ENCODE results near the gene COL9A3. TPM values are rescaled to one million over a fixed set of nuclear protein-coding genes. Genes with fewer than 3 reads are reported as not detected.
A peak's percentile ranks its signal among the peaks of the same experiment; 100 is the strongest.

The COL9A3 gene
- total RNA-seq, 1 experiment from 2014 or later = not detected

DNA sequence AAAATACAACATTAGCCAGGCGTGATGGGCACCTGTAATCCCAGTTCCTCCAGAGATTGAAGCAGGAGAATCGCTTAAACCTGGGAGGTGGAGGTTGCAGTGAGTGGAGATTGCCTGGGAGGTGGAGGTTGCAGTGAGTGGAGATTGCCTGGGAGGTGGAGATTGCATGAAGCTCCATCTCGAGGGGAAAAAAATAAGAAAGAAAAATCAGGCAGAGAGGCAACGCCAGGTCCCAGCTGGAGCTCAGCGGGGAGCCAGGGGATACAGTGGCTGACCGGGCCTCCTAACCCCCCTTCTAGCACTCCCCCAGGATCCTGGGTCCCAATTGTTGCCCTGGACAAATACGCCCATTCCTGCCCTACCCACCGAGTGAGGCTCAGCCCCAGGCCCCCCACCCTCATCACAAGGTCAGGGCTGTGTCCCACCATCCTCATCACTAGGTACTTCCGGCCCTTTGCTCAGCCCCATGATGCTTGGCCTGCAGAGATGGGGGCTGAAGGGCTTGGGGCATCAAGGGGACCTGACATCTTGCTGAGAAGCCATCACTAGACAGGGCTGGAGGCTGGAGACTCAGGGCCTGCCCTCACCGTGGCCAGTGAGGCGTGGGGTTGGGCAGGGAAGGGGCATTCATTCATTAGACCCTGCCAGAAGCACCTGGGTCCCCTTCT is 10.3 kb upstream of the COL9A3 start:
- H3K36me3 ChIP-seq = peaks cover 68% of the 10 kb centered on the region
- DNase-seq (ENCODE audit: low read depth in 1 of 2, low spot score in 2 of 2) = no peak
- no peaks in the 10 kb centered on the region for H3K9me3 ChIP-seq (replicated peaks)
- no peak overlapping the region for H3K4me3 ChIP-seq
- peaks cover 13% of the 10 kb centered on the region for H3K4me1 ChIP-seq (replicated peaks)
- no peaks in the 10 kb centered on the region for H3K27me3 ChIP-seq (replicated peaks)
- H3K27ac ChIP-seq = no peak overlapping the region

GRCh38 chr20:62807444-62808210 is 9.2 kb upstream of the COL9A3 start:
- H3K4me3 ChIP-seq = no peak overlapping the region
- H3K9me3 ChIP-seq (replicated peaks) = no peaks in the 10 kb centered on the region
- no peak for DNase-seq (ENCODE audit: low read depth in 1 of 2, low spot score in 2 of 2)
- H3K27ac ChIP-seq = no peak overlapping the region
- H3K4me1 ChIP-seq (replicated peaks) = peaks cover 13% of the 10 kb centered on the region
- peaks cover 78% of the 10 kb centered on the region for H3K36me3 ChIP-seq
- no peaks in the 10 kb centered on the region for H3K27me3 ChIP-seq (replicated peaks)

DNA sequence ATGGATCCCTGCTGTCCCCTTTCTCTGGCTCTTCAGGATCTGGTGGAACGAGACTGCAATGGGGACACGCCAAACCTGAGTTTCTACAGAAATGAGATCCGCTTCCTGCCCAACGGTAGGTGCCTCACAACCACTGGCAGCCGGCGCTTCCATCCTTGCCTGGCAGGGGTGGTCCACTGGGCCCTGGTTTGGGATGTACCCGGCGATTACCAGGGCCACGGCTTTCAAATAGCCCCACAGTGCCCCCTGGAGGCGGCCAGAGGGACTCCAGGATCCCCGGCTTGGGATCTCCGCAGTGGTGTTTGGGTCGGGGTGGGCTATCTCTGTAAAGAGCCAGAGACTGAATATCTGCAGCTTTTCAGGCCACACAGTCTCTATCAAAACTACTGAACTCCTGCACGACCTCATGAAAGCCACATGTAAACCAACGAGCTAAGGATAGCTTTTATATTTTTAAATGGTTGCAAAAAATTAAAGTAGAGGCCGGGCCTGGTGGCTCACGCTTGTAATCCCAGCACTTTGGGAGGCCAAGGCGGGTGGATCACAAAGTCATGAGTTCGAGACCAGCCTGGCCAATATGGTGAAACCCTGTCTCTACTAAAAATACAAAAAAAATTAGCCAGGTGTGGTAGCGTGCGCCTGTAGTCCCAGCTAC is 8.5 kb upstream of the COL9A3 start:
- Histone ChIP-seq H3K27me3 (replicated peaks) (no peaks in the 10 kb centered on the region), H3K27ac (no peak overlapping the region)

DNA sequence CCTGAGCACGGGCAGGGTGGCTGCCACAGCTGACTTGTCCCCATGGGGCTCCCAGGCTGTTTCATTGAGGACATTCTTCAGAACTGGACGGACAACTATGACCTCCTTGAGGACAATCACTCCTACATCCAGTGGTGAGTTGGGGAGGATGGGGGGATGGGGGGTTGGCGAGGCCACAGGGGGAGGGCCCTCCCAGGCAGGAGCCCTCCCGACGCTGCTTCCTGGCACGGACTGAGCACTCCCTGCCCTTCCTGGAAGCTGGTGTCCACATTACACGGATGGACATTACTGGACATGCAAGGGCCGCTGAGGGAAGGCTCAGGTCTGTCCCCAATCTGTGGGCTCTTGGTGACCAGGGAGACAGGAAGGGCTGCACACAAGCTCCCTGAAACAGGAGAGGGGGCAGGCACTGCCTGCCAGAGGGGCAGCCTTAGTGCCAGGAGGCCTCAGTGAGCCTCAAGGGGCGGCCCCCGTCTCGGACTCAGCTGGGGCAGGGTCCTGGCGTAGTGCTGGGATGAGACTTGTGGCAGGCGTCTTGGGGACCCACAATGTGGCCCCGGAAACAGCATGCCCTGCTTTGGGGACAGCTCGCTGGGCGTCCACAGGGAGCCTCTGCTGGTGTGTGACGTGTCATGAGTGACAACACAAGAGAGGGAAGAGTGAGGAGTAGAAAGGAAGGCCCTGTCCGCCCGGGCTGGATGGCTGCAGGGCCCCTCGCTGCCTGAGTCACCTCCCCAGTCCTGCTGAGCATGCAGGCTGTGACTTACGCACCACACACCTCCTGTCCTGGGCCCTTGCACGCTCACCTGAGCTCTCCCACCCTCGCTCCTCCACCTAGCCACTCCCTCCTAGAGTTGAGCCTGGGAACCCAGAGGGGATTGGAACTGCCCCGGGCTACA is 7.1 kb upstream of the COL9A3 start:
- peaks cover 83% of the 10 kb centered on the region for H3K36me3 ChIP-seq
- H3K4me3 ChIP-seq = no peak overlapping the region
- H3K4me1 ChIP-seq (replicated peaks) = peaks cover 13% of the 10 kb centered on the region
- no peaks in the 10 kb centered on the region for H3K9me3 ChIP-seq (replicated peaks)
- peaks cover 3% of the 10 kb centered on the region for H3K27me3 ChIP-seq (replicated peaks)
- no peak overlapping the region for H3K27ac ChIP-seq
- no peak for DNase-seq (ENCODE audit: low read depth in 1 of 2, low spot score in 2 of 2)

More for the DNA sequence above, 8.5 kb upstream of the COL9A3 start:
- Histone ChIP-seq H3K4me1 (replicated peaks) (peaks cover 13% of the 10 kb centered on the region), H3K36me3 (peaks cover 81% of the 10 kb centered on the region), H3K4me3 (no peak overlapping the region), H3K9me3 (replicated peaks) (no peaks in the 10 kb centered on the region)
- peak; percentile 57 to 73 for DNase-seq (ENCODE audit: low read depth in 1 of 2, low spot score in 2 of 2)

- Histone ChIP-seq H3K36me3 (peaks cover 70% of the 10 kb centered on the region), H3K27me3 (replicated peaks) (peaks cover 18% of the 10 kb centered on the region), H3K27ac (no peak overlapping the region), H3K4me1 (replicated peaks) (peaks cover 13% of the 10 kb centered on the region), H3K4me3 (no peak overlapping the region), H3K9me3 (replicated peaks) (no peaks in the 10 kb centered on the region)
- no peak for DNase-seq (ENCODE audit: low read depth in 1 of 2, low spot score in 2 of 2)
Measured at GRCh38 chr20:62811320-62811719, 5.5 kb upstream of the COL9A3 start.

- Histone ChIP-seq H3K4me1 (replicated peaks) (peaks cover 11% of the 10 kb centered on the region), H3K4me3 (no peak overlapping the region), H3K27ac (no peak overlapping the region), H3K36me3 (peaks cover 66% of the 10 kb centered on the region), H3K9me3 (replicated peaks) (no peaks in the 10 kb centered on the region), H3K27me3 (replicated peaks) (peaks cover 22% of the 10 kb centered on the region)
- no peak for DNase-seq (ENCODE audit: low read depth in 1 of 2, low spot score in 2 of 2)
Measured at GRCh38 chr20:62811720-62812119, 5.1 kb upstream of the COL9A3 start.

DNA sequence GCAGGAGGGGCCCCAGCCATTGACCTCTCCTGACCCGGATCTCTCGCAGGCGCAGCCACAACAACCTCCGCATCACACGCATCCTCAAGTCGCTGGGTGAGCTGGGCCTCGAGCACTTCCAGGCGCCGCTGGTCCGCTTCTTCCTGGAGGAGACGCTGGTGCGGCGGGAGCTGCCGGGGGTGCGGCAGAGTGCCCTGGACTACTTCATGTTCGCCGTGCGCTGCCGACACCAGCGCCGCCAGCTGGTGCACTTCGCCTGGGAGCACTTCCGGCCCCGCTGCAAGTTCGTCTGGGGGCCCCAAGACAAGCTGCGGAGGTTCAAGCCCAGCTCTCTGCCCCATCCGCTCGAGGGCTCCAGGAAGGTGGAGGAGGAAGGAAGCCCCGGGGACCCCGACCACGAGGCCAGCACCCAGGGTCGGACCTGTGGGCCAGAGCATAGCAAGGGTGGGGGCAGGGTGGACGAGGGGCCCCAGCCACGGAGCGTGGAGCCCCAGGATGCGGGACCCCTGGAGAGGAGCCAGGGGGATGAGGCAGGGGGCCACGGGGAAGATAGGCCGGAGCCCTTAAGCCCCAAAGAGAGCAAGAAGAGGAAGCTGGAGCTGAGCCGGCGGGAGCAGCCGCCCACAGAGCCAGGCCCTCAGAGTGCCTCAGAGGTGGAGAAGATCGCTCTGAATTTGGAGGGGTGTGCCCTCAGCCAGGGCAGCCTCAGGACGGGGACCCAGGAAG is 4.5 kb upstream of the COL9A3 start:
- peaks cover 60% of the 10 kb centered on the region for H3K36me3 ChIP-seq
- H3K4me3 ChIP-seq = no peak overlapping the region
- H3K27ac ChIP-seq = no peak overlapping the region
- peaks cover 27% of the 10 kb centered on the region for H3K27me3 ChIP-seq (replicated peaks)
- no peak for DNase-seq (ENCODE audit: low read depth in 1 of 2, low spot score in 2 of 2)
- H3K9me3 ChIP-seq (replicated peaks) = no peaks in the 10 kb centered on the region
- peaks cover 14% of the 10 kb centered on the region for H3K4me1 ChIP-seq (replicated peaks)

DNA sequence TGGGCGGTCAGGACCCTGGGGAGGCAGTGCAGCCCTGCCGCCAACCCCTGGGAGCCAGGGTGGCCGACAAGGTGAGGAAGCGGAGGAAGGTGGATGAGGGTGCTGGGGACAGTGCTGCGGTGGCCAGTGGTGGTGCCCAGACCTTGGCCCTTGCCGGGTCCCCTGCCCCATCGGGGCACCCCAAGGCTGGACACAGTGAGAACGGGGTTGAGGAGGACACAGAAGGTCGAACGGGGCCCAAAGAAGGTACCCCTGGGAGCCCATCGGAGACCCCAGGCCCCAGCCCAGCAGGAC is 4.0 kb upstream of the COL9A3 start:
- peaks cover 54% of the 10 kb centered on the region for H3K36me3 ChIP-seq
- DNase-seq (ENCODE audit: low read depth in 1 of 2, low spot score in 2 of 2) = no peak

DNA sequence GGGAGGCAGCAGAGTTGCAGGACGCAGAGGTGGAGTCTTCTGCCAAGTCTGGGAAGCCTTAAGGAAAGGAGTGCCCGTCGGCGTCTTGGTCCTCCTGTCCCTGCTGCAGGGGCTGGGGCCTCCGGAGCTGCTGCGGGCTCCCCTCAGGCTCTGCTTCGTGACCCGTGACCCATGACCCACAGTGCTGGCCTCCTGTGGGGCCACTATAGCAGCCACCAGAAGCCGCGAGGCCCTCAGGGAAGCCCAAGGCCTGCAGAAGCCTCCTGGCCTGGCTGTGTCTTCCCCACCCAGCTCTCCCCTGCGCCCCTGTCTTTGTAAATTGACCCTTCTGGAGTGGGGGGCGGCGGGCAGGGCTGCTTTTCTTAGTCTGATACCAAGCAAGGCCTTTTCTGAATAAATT is 3.3 kb upstream of the COL9A3 start:
- Histone ChIP-seq H3K4me1 (replicated peaks) (peaks cover 14% of the 10 kb centered on the region), H3K27me3 (replicated peaks) (peaks cover 40% of the 10 kb centered on the region), H3K9me3 (replicated peaks) (no peaks in the 10 kb centered on the region), H3K27ac (no peak overlapping the region), H3K36me3 (peaks cover 47% of the 10 kb centered on the region), H3K4me3 (no peak overlapping the region)
- no peak for DNase-seq (ENCODE audit: low read depth in 1 of 2, low spot score in 2 of 2)

More for the DNA sequence above, 4.0 kb upstream of the COL9A3 start:
- peaks cover 14% of the 10 kb centered on the region for H3K4me1 ChIP-seq (replicated peaks)
- H3K27me3 ChIP-seq (replicated peaks) = peaks cover 32% of the 10 kb centered on the region
- H3K4me3 ChIP-seq = no peak overlapping the region
- no peak overlapping the region for H3K27ac ChIP-seq
- H3K9me3 ChIP-seq (replicated peaks) = no peaks in the 10 kb centered on the region

DNA sequence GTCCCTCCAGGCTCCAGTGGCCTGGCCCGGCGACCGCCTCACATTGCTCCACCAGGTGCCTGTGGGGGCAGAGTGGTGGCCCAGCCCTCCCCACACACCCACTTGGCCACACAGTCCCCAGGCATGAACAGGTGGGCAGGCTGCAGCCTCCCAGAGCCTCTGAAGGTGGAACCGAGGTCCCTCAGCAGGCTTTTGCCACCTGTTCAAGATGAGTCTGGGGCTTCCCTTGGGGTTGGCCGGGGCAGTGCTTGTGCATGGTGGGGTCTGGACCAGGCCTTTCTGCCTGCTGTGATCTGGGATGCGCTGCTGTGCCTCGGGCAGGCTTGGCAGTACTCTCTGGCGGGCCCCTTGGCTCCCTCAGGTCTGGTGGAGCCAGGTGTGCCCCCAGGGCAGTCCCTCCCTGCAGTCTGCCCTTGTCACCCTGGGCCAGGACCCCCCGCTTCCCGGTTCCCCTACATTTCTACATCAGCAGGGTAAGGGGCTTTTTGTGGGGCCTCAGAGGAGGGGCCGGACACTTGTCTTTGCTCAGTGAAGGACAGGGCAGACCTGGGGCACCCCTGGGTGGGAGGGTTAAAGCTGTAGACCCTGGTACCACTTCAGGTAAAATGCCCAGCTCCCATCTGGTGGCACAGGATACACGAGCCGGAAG is 2.7 kb upstream of the COL9A3 start:
- Histone ChIP-seq H3K9me3 (replicated peaks) (no peaks in the 10 kb centered on the region), H3K27me3 (replicated peaks) (peaks cover 42% of the 10 kb centered on the region), H3K36me3 (peaks cover 41% of the 10 kb centered on the region), H3K4me3 (no peak overlapping the region), H3K27ac (no peak overlapping the region), H3K4me1 (replicated peaks) (peaks cover 14% of the 10 kb centered on the region)
- DNase-seq (ENCODE audit: low read depth in 1 of 2, low spot score in 2 of 2) = no peak

- Histone ChIP-seq H3K9me3 (replicated peaks) (no peaks in the 10 kb centered on the region), H3K27ac (no peak overlapping the region), H3K4me1 (replicated peaks) (peaks cover 14% of the 10 kb centered on the region), H3K36me3 (peaks cover 36% of the 10 kb centered on the region), H3K4me3 (no peak overlapping the region), H3K27me3 (replicated peaks) (peaks cover 42% of the 10 kb centered on the region)
- no peak for DNase-seq (ENCODE audit: low read depth in 1 of 2, low spot score in 2 of 2)
Measured at GRCh38 chr20:62814709-62815065, 2.2 kb upstream of the COL9A3 start.

GRCh38 chr20:62815066-62815991 is 1.5 kb upstream of the COL9A3 start:
- peaks cover 42% of the 10 kb centered on the region for H3K27me3 ChIP-seq (replicated peaks)
- H3K9me3 ChIP-seq (replicated peaks) = no peaks in the 10 kb centered on the region
- H3K4me3 ChIP-seq = no peak overlapping the region
- peaks cover 30% of the 10 kb centered on the region for H3K36me3 ChIP-seq
- no peak for DNase-seq (ENCODE audit: low read depth in 1 of 2, low spot score in 2 of 2)
- no peak overlapping the region for H3K27ac ChIP-seq
- H3K4me1 ChIP-seq (replicated peaks) = peaks cover 14% of the 10 kb centered on the region
